HUES64 (cell line): ENCODE data around the gene NINJ2.
A peak's percentile ranks its signal among the peaks of the same experiment; 100 is the strongest.

Experiments
- H3K27ac ChIP-seq: 2 replicates; pipeline ENCODE4 v1.7.0; 2013; ENCODE audit warnings: low read depth, low read length, inconsistent platforms
- H3K27me3 ChIP-seq: 2 replicates; pipeline ENCODE4 v1.6.1; 2013; ENCODE audit warnings: mild to moderate bottlenecking, low read length; ENCODE audit not compliant: insufficient read depth
- H3K36me3 ChIP-seq: 2 replicates; pipeline ENCODE4 v1.6.1; 2013; ENCODE audit warnings: mild to moderate bottlenecking, low read length; ENCODE audit not compliant: insufficient read depth
- H3K4me1 ChIP-seq: 2 replicates; pipeline ENCODE4 v1.6.1; 2013; ENCODE audit warnings: mild to moderate bottlenecking, low read length, moderate library complexity; ENCODE audit not compliant: insufficient read depth
- H3K4me3 ChIP-seq: 2 replicates; pipeline ENCODE4 v1.5.1; 2013; ENCODE audit warnings: mild to moderate bottlenecking, low read length, moderate library complexity
- H3K9ac ChIP-seq: 2 replicates; pipeline ENCODE4 v1.6.1; 2013; ENCODE audit warnings: mild to moderate bottlenecking, low read depth, low read length
- H3K9me3 ChIP-seq: 2 replicates; pipeline ENCODE4 v1.6.1; 2013; ENCODE audit warnings: low read depth, low read length; ENCODE audit not compliant: insufficient read depth
- WGBS: fragments of 150-250, 120-280 bp; methylation state at CpG from one replicate; pipeline ENCODE4 v1.1.7; 2013; ENCODE audit warnings: missing lambda C conversion rate; 5-methylcytosine and 5-hydroxymethylcytosine counted together

The NINJ2 gene

GRCh38 chr12:571795-572531 lies 91.3 kb downstream of the NINJ2 start:
- H3K27me3 ChIP-seq: peaks cover 6% of the 10 kb centered on the region; the same call in 1 of the 2 replicates
- no peak overlapping the region for H3K9ac ChIP-seq
- H3K36me3 ChIP-seq: no peaks in the 10 kb centered on the region
- peaks cover 5% of the 10 kb centered on the region for H3K4me1 ChIP-seq
- no peak overlapping the region for H3K27ac ChIP-seq
- 84% methylated on average over 19 of the region's 19 CpGs for WGBS
- no peak overlapping the region for H3K4me3 ChIP-seq
- no peaks in the 10 kb centered on the region for H3K9me3 ChIP-seq

GRCh38 chr12:570921-571794 lies 92.1 kb downstream of the NINJ2 start:
- peak overlapping the region; percentile 58 for H3K27ac ChIP-seq
- H3K9ac ChIP-seq: peak overlapping the region; percentile 47
- H3K4me3 ChIP-seq: peak overlapping the region; percentile 68

GRCh38 chr12:570435-570920 lies 92.8 kb downstream of the NINJ2 start:
- no peaks in the 10 kb centered on the region; the same call in 1 of the 2 replicates for H3K27me3 ChIP-seq
- no peaks in the 10 kb centered on the region; the same call in 1 of the 2 replicates for H3K4me1 ChIP-seq
- H3K9ac ChIP-seq: peak overlapping the region; percentile 47
- peak overlapping the region; percentile 68 for H3K4me3 ChIP-seq
- H3K36me3 ChIP-seq: no peaks in the 10 kb centered on the region
- WGBS: under 1% methylated on average over 22 of the region's 22 CpGs
- peak overlapping the region; percentile 58 for H3K27ac ChIP-seq
- no peaks in the 10 kb centered on the region for H3K9me3 ChIP-seq

More at GRCh38 chr12:570921-571794, 92.1 kb downstream of the NINJ2 start:
- Histone ChIP-seq H3K36me3 (no peaks in the 10 kb centered on the region), H3K9me3 (no peaks in the 10 kb centered on the region), H3K4me1 (no peaks in the 10 kb centered on the region; the same call in 1 of the 2 replicates), H3K27me3 (no peaks in the 10 kb centered on the region; the same call in 1 of the 2 replicates)
- 56% methylated on average over 21 of the region's 22 CpGs for WGBS

GRCh38 chr12:569803-570434 lies 93.3 kb downstream of the NINJ2 start:
- Histone ChIP-seq H3K27ac (no peak overlapping the region), H3K9ac (peak overlapping the region; percentile 47; the same call in 1 of the 2 replicates)
- under 1% methylated on average over 44 of the region's 44 CpGs for WGBS

GRCh38 chr12:569091-569676 lies 94.1 kb downstream of the NINJ2 start:
- peak overlapping the region; percentile 68; the same call in 1 of the 2 replicates for H3K4me3 ChIP-seq
- no peaks in the 10 kb centered on the region for H3K9me3 ChIP-seq
- H3K36me3 ChIP-seq: no peaks in the 10 kb centered on the region
- no peak overlapping the region for H3K27ac ChIP-seq
- H3K4me1 ChIP-seq: no peaks in the 10 kb centered on the region; the same call in 1 of the 2 replicates
- H3K27me3 ChIP-seq: no peaks in the 10 kb centered on the region
- 93% methylated on average over 5 of the region's 6 CpGs for WGBS
- no peak overlapping the region for H3K9ac ChIP-seq

More at GRCh38 chr12:569803-570434, 93.3 kb downstream of the NINJ2 start:
- Histone ChIP-seq H3K4me1 (no peaks in the 10 kb centered on the region; the same call in 1 of the 2 replicates), H3K4me3 (peak overlapping the region; percentile 68), H3K9me3 (no peaks in the 10 kb centered on the region), H3K27me3 (no peaks in the 10 kb centered on the region), H3K36me3 (no peaks in the 10 kb centered on the region)

DNA sequence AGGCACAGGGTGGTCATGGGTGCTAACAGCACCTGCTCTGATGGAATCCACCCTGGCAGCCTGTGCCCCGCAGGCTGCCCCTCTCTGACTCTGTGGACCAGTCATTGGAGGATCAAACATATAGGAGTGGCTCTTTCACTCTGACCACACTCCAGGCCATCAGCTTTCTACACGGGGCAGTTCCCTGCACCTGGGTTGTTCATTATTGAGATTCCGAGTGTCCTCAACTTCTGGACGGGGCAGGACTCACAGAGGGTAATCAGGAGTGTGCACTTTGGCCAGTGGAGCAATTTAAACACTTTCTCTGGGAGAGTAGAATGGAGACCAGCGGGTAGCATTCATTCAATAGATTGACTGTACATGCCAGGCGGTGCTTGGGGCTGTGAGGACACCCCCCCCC lies 94.8 kb downstream of the NINJ2 start:
- Histone ChIP-seq H3K27me3 (no peaks in the 10 kb centered on the region), H3K9me3 (no peaks in the 10 kb centered on the region), H3K4me1 (no peaks in the 10 kb centered on the region; the same call in 1 of the 2 replicates), H3K36me3 (no peaks in the 10 kb centered on the region), H3K9ac (no peak overlapping the region), H3K4me3 (no peak overlapping the region), H3K27ac (no peak overlapping the region)
- WGBS: 90% methylated on average over 6 of the region's 6 CpGs

DNA sequence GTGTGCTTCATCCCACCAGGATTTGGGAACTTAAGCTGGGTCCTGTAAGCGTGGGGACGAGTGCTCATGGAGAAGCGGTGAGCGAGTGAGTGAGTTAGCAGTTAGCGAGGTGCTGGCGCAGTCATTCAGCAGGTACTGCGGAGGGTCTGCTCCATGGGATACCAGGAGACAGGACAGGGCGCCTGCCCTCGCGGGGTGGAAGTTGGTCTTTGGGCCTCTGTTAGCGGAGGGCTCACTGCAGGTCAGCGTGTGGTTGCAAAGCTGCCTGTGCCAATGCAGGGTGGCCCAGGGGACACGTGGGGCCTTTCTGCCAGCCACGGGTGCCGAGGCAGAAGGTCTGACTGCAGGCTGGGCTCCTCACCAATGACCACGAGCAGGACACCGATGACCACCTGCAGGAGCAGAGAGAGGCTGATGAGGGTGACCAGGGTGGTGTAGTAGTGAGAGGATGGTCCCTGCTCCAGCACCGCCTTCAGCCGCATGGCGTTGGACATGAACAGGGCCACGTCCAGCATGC lies 97.6 kb downstream of the NINJ2 start:
- 96% methylated on average over 21 of the region's 21 CpGs for WGBS
- no peak overlapping the region for H3K4me3 ChIP-seq
- no peaks in the 10 kb centered on the region; the same call in 1 of the 2 replicates for H3K4me1 ChIP-seq
- H3K9me3 ChIP-seq: no peaks in the 10 kb centered on the region
- no peak overlapping the region for H3K27ac ChIP-seq
- no peak overlapping the region for H3K9ac ChIP-seq
- H3K27me3 ChIP-seq: no peaks in the 10 kb centered on the region
- no peaks in the 10 kb centered on the region for H3K36me3 ChIP-seq

- H3K36me3 ChIP-seq: no peaks in the 10 kb centered on the region
- no peak overlapping the region for H3K4me3 ChIP-seq
- WGBS: 95% methylated on average over 8 of the region's 8 CpGs
- no peak overlapping the region for H3K27ac ChIP-seq
- H3K9ac ChIP-seq: no peak overlapping the region
- H3K9me3 ChIP-seq: no peaks in the 10 kb centered on the region
- no peaks in the 10 kb centered on the region for H3K27me3 ChIP-seq
- H3K4me1 ChIP-seq: no peaks in the 10 kb centered on the region; the same call in 1 of the 2 replicates
These were observed 98.1 kb downstream of the NINJ2 start for GRCh38 chr12:565161-565560.

DNA sequence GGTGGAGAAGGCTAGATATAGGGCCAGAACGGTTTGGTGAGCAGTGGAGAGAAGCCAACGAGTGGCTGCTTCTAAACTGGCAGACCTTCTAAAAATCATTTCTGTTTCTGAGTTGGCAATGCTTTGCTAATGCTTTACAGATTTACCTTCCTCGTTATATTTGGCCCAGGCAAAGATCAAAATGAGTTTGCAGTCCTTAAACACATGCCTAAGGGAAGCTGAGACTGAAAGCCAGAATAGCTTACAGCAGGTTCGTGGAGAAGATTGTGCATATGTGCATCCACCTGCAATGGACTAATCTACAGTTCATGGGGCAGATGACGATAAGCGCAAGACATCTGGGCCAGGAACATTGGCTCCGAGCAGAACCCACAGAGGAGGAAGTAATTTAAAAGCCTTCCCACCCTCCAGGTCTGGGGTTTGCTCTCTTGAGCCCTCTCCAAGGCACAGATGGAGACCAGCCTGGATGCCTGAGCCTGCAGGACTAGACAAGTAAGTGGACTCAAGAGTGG lies 99.4 kb downstream of the NINJ2 start:
- H3K9me3 ChIP-seq: no peaks in the 10 kb centered on the region
- H3K4me3 ChIP-seq: no peak overlapping the region
- no peaks in the 10 kb centered on the region for H3K27me3 ChIP-seq
- WGBS: 94% methylated on average over 7 of the region's 7 CpGs
- no peak overlapping the region for H3K9ac ChIP-seq
- H3K27ac ChIP-seq: no peak overlapping the region
- H3K36me3 ChIP-seq: no peaks in the 10 kb centered on the region
- no peaks in the 10 kb centered on the region for H3K4me1 ChIP-seq

- H3K9me3 ChIP-seq: no peaks in the 10 kb centered on the region
- WGBS: 81% methylated on average over 7 of the region's 8 CpGs
- no peak overlapping the region for H3K4me3 ChIP-seq
- H3K36me3 ChIP-seq: no peaks in the 10 kb centered on the region
- no peak overlapping the region for H3K9ac ChIP-seq
- H3K27me3 ChIP-seq: no peaks in the 10 kb centered on the region
- no peak overlapping the region for H3K27ac ChIP-seq
- no peaks in the 10 kb centered on the region for H3K4me1 ChIP-seq
These were observed 99.9 kb downstream of the NINJ2 start for GRCh38 chr12:563250-563781.
